T-cell (primary cell): ENCODE data around the gene ACOX3. TPM values are rescaled to one million over a fixed set of nuclear protein-coding genes. Genes with fewer than 3 reads are reported as not detected.
A peak's percentile ranks its signal among the peaks of the same experiment; 100 is the strongest.
"Not testable (repeated sequence)": the region's sequence is repeated elsewhere in the genome, so short reads cannot be mapped to it uniquely, and the experiment has no call there.

Experiments used
- ATAC-seq, 4 experiments: fragments of 200-7000 bp in 3 of 4; fragments of 150-1000 bp in 1 of 4; cut with Tn5 transposase; replicated peaks in 1 of 4; 1 replicate in 3 of 4; 2 replicates in 1 of 4; pipeline ENCODE4 v1.10.0; 2021; ENCODE audit warnings: moderate library complexity in 3 of 4, mild to moderate bottlenecking in 2 of 4, moderate number of reproducible peaks in 1 of 4
- CTCF ChIA-PET, 2 donors: fragments of 300-600 bp; sonication (Branson Sonifier 250); formaldehyde crosslinking; loops; one replicate each; lab custom pipeline; 2022; ENCODE audit warnings: antibody characterized with exemption in 2 of 2; lab: Charles Lee
- POLR2A ChIA-PET, 2 donors: fragments of 300-600 bp; sonication (Branson Sonifier 250); formaldehyde crosslinking; loops; one replicate each; lab custom pipeline; 2022; ENCODE audit warnings: antibody characterized with exemption in 2 of 2; lab: Charles Lee
- DNase-seq, 35 experiments: peaks; one replicate each; pipeline versions ENCODE4 v3.0.0 to v3.0.0-alpha.2; 2013 to 2023
- H3K27ac ChIP-seq: one replicate; pipeline ENCODE4 v1.5.1; 2013; ENCODE audit warnings: low read length
- H3K27me3 ChIP-seq, 2 experiments: replicated peaks in 1 of 2; 1 replicate in 1 of 2; 2 replicates in 1 of 2; pipeline versions ENCODE4 v1.6.1 to v1.7.0; 2013; ENCODE audit warnings: low read length in 1 of 2, mixed read lengths in 1 of 2; ENCODE audit not compliant: control insufficient read depth in 2 of 2, insufficient read depth in 2 of 2; ENCODE audit errors: extremely low read depth in 1 of 2
- H3K36me3 ChIP-seq, 2 donors: 1 replicate in 1 of 2; 2 replicates in 1 of 2; pipeline versions ENCODE4 v1.6.1 to v1.7.0; 2013; ENCODE audit warnings: low read length in 1 of 2; ENCODE audit not compliant: control insufficient read depth in 2 of 2, insufficient read depth in 1 of 2; ENCODE audit errors: extremely low read depth in 1 of 2
- H3K4me1 ChIP-seq, 2 experiments: 1 replicate in 1 of 2; 2 replicates in 1 of 2; pipeline versions ENCODE4 v1.6.1 to v1.7.0; 2013; ENCODE audit warnings: low read length in 2 of 2, mixed read lengths in 1 of 2; ENCODE audit not compliant: insufficient read depth in 2 of 2, control insufficient read depth in 1 of 2; ENCODE audit errors: extremely low read depth in 1 of 2
- H3K4me3 ChIP-seq, 2 donors: 1 replicate in 1 of 2; 2 replicates in 1 of 2; pipeline versions ENCODE4 v1.5.1 to v1.7.0; 2013; ENCODE audit warnings: mild to moderate bottlenecking in 2 of 2, low read length in 1 of 2, moderate library complexity in 1 of 2; ENCODE audit not compliant: control insufficient read depth in 1 of 2; ENCODE audit errors: extremely low read depth in 1 of 2
- H3K9me3 ChIP-seq: 2 replicates; pipeline ENCODE4 v1.7.0; 2013
- H3K27ac Mint-ChIP-seq, 2 donors: one replicate each; pipeline ENCODE4 v1.8.0; 2020 to 2021; ENCODE audit warnings: mild to moderate bottlenecking in 2 of 2, mixed read lengths in 2 of 2
- H3K27me3 Mint-ChIP-seq, 2 donors: one replicate each; pipeline ENCODE4 v1.8.0; 2021 to 2022; ENCODE audit warnings: mixed read lengths in 2 of 2
- H3K36me3 Mint-ChIP-seq: one replicate; pipeline ENCODE4 v1.8.0; 2021; ENCODE audit warnings: mixed read lengths
- H3K4me1 Mint-ChIP-seq, 3 donors: one replicate each; pipeline ENCODE4 v1.8.0; 2020 to 2022; ENCODE audit warnings: mixed read lengths in 3 of 3, mild to moderate bottlenecking in 1 of 3
- H3K4me3 Mint-ChIP-seq, 3 donors: one replicate each; pipeline ENCODE4 v1.8.0; 2020 to 2022; ENCODE audit warnings: mild to moderate bottlenecking in 3 of 3, mixed read lengths in 3 of 3, moderate library complexity in 3 of 3
- H3K9me3 Mint-ChIP-seq, 3 donors: one replicate each; pipeline ENCODE4 v1.8.0; 2020 to 2022; ENCODE audit warnings: mixed read lengths in 3 of 3
- WGBS: methylation state at CpG from one replicate; pipeline ENCODE4 v1.1.5; 2013; ENCODE audit warnings: missing lambda C conversion rate; ENCODE audit not compliant: insufficient coverage; 5-methylcytosine and 5-hydroxymethylcytosine counted together
- total RNA-seq, 35 experiments: library from RNA in 6 of 35; stranded (reverse) in 6 of 35; fragments of 120-200 nt in 1 of 35; gene quantifications; one replicate each; pipeline versions ENCODE4 v1.2.1 to v1.2.4 and lab custom pipeline; 2013 to 2026

ACOX3 gene
- total RNA-seq, 5 donors from 2014 or later (not counting 1 experiment from before 2014, with no cell fraction given), result 9.4 to 20.7 (median 15.8) TPM

DNA sequence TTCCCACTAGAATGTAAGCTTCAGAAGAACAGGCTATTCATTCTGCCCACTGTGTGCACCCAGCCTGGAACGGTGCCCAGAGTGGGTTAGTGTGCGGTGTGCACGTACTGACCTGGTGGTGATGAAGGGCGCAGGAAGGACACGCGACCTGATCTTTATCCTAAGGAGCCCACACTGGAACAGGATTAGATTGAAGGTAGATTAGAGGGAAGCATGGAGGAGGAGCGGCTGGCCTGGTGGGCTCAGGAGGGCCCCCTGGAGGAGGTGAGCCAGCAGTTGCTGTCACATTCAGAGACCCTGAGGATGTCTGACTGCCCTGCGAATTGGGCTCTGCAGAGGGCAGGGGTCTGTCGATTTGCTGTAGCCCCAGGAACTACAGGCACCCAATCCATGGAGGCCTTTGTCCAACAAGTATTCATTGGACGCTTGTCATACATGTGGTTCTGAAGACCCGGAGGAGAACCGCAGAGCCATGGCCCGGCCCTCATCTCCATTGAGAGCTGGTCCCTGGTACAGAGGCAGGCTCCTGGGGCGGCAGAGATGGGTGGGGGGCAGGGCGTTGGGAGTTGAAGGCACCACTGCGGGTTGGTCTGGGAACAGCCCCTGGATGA is 97.8 kb downstream of the ACOX3 start:
- H3K9me3 Mint-ChIP-seq, result peaks cover 0 to 6% (median 5%) of the 10 kb centered on the region in 3 donors
- H3K4me1 Mint-ChIP-seq, result no peaks in the 10 kb centered on the region
- H3K27me3 Mint-ChIP-seq, result peaks cover 7 to 8% of the 10 kb centered on the region in 2 donors
- DNase-seq (peak in 1 of 35 experiments; percentile 21), ATAC-seq (no peak)
- Histone ChIP-seq H3K27ac (no peak overlapping the region), H3K4me1 (no peaks in the 10 kb centered on the region), H3K9me3 (no peaks in the 10 kb centered on the region), H3K4me3 (no peak overlapping the region), H3K36me3 (no peaks in the 10 kb centered on the region), H3K27me3 (peaks cover 0 to 20% of the 10 kb centered on the region in 2 experiments)
- CTCF ChIA-PET, result interaction anchor here in 1 of 2 donors (0.6 kb wide), 1 partner anchor 47 kb away, joined by 4 read pairs; no protein-coding TSS in a partner anchor
- no peak overlapping the region for H3K4me3 Mint-ChIP-seq
- POLR2A ChIA-PET, result no interaction called here
- no peak overlapping the region for H3K27ac Mint-ChIP-seq
- no peaks in the 10 kb centered on the region for H3K36me3 Mint-ChIP-seq
- WGBS, result 85% methylated on average over 16 of the region's 16 CpGs

DNA sequence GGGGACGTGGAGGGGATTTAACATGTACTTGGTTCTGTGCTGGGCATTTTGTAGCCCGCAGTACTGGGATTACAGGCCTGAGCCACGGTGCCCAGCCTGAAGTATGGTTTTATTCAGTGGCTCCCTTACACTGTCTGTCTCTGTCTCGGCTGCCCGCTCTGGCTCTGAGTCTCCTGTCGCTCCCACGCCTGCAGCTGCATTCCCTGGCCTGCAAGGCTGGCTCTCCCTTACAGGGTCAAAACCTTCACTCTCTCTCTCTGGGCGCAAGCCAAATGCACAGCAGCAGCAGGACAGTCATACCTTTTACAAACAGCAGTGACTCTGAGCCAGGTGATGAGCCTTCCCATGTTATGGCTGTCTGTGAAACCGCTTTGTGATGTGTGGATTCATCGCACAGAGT is 98.8 kb downstream of the ACOX3 start:
- Mint-ChIP-seq H3K4me3 (no peak overlapping the region), H3K27ac (no peak overlapping the region), H3K9me3 (peaks cover 2 to 8% (median 7%) of the 10 kb centered on the region in 3 donors), H3K4me1 (no peaks in the 10 kb centered on the region), H3K27me3 (peaks cover 7 to 8% of the 10 kb centered on the region in 2 donors), H3K36me3 (no peaks in the 10 kb centered on the region)
- ChIA-PET POLR2A (no interaction called here), CTCF (no interaction called here)
- DNase-seq (peak in 1 of 35 experiments; percentile 16), ATAC-seq (no peak)
- H3K27ac ChIP-seq, result no peak overlapping the region
- 86% methylated on average over 9 of the region's 10 CpGs for WGBS
- peaks cover 0 to 17% of the 10 kb centered on the region in 2 experiments for H3K27me3 ChIP-seq
- no peaks in the 10 kb centered on the region for H3K9me3 ChIP-seq
- no peak overlapping the region for H3K4me3 ChIP-seq
- no peaks in the 10 kb centered on the region for H3K36me3 ChIP-seq
- H3K4me1 ChIP-seq, result no peaks in the 10 kb centered on the region

DNA sequence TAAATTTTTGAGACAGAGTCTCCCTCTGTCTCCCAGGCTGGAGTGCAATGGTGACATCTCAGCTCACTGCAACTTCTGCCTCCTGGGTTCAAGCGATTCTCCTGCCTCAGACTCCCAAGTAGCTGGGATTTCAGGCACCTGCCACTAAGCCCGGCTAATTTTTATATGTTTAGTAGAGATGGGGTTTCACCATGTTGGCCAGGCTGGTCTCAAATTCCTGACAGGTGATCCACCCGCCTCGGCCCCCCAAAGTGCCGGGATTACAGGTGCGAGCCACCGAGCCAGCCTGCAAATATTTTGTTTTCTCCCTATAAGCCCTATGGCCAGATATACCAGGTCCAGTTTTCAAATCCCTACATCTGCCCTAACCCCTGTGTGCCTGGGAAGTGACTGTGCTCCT is 99.2 kb downstream of the ACOX3 start:
- H3K4me1 ChIP-seq, POLR2A ChIA-PET, H3K36me3 ChIP-seq, H3K4me1 Mint-ChIP-seq, H3K4me3 ChIP-seq, DNase-seq, ATAC-seq, H3K9me3 ChIP-seq, H3K36me3 Mint-ChIP-seq, H3K27ac ChIP-seq, CTCF ChIA-PET, H3K27me3 Mint-ChIP-seq, H3K27ac Mint-ChIP-seq, H3K4me3 Mint-ChIP-seq: not testable (repeated sequence)
- H3K27me3 ChIP-seq, result peaks cover 0 to 17% of the 10 kb centered on the region in 2 experiments
- peaks cover 7 to 12% (median 9%) of the 10 kb centered on the region in 3 donors for H3K9me3 Mint-ChIP-seq
- no CpG with 5 or more reads among the region's 7 CpGs for WGBS

DNA sequence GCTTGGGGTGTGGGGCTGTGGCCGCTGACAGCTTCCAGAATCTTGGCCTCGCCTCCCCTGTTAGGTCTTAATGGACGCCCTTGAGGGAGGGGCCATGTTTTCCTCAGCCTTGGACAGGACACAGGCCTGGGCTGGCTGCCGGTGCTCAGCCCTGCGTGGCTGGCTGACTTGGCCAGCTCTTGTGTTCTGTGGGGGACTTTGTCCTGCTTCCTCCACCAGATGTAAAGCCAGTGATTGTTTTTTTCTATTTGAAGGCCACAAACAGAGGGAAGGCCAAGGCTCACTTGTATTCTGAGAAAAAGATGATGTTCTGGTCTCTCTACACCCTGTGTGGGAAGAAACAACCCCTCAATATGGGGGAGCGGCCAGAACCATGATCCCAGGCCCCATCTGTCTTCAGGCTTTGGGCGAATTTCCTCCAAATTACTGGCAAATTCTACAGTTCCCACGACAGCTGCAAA is 99.7 kb downstream of the ACOX3 start:
- peaks cover 9 to 16% (median 10%) of the 10 kb centered on the region in 3 donors for H3K9me3 Mint-ChIP-seq
- H3K27ac Mint-ChIP-seq, result no peak overlapping the region
- Histone ChIP-seq H3K9me3 (no peaks in the 10 kb centered on the region), H3K27ac (no peak overlapping the region), H3K27me3 (peaks cover 0 to 17% of the 10 kb centered on the region in 2 experiments), H3K36me3 (no peaks in the 10 kb centered on the region), H3K4me1 (no peaks in the 10 kb centered on the region), H3K4me3 (no peak overlapping the region)
- no peak overlapping the region for H3K4me3 Mint-ChIP-seq
- no peak for ATAC-seq
- CTCF ChIA-PET, result no interaction called here
- DNase-seq, result peak in 1 of 35 experiments; percentile 8
- POLR2A ChIA-PET, result no interaction called here
- no peaks in the 10 kb centered on the region for H3K4me1 Mint-ChIP-seq
- H3K36me3 Mint-ChIP-seq, result no peaks in the 10 kb centered on the region
- H3K27me3 Mint-ChIP-seq, result peaks cover 7 to 8% of the 10 kb centered on the region in 2 donors
- 67% methylated on average over 3 of the region's 8 CpGs for WGBS

DNA sequence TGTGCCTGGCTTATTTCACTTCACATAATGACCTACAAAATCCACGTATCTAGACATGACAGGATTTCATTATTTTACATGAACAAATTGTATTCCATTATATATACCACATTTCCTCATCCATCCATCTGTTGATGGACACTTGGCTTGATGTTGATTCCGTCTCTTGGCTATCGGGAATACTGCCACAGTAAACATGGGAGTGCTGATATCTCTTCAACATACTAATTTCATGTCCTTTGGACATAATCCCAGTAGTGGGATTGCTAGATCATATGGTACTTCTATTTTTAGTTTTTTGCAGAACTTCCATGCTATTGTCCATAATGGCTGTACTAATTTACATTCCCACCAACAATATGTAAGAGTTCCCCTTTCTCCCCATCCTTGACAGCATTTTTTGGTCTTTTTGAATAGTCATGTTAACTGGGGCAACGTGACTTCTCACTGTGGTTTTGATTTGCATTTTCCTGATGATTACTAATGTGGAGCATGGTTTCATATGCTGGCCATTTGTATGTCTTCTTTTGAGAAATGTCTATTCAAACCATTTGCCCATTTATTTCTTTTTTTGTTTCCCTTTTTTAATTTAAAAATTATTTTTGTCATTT is 102.1 kb downstream of the ACOX3 start:
- Mint-ChIP-seq H3K27ac (no peak overlapping the region), H3K9me3 (peaks cover 9 to 19% (median 11%) of the 10 kb centered on the region in 3 donors), H3K4me1 (no peaks in the 10 kb centered on the region), H3K36me3 (no peaks in the 10 kb centered on the region), H3K4me3 (no peak overlapping the region), H3K27me3 (peaks cover 5 to 8% of the 10 kb centered on the region in 2 donors)
- no CpG with 5 or more reads among the region's 4 CpGs for WGBS
- Histone ChIP-seq H3K4me1 (no peaks in the 10 kb centered on the region), H3K36me3 (no peaks in the 10 kb centered on the region), H3K4me3 (no peak overlapping the region), H3K9me3 (no peaks in the 10 kb centered on the region), H3K27me3 (peaks cover 0 to 16% of the 10 kb centered on the region in 2 experiments), H3K27ac (no peak overlapping the region)
- ATAC-seq (no peak), DNase-seq (no peak)
- CTCF ChIA-PET, result no interaction called here
- POLR2A ChIA-PET, result no interaction called here

DNA sequence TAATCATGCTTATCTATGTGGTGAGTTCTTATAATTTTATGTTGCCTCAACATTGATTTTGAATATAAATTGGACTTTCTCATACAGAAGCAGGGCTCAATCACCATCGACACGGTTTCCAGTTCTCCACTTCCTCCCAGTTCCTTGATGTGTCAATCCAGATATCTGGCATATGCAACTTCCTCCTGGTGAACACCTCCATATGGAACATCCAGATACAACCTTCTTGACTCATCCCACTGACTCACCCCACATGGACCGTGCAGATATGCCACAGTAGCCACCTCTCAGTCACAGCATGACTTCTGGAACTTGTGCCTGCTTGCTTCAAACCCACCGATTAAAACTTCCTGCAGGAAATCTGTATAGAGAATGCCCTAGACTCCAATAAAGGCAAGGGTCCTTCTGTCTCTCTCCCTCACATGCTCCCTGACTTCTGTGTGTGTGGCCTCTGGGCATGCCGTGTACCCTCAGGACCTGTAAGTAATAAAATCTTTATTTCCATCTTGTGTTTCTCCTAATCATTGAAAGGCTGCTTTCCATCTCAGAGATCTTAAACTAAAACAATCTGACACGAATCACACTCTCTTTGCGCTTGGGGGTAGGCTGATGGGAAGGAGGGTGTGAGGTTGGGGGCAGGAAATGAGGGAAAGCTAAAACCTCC is 104.0 kb downstream of the ACOX3 start:
- POLR2A ChIA-PET, result no interaction called here
- no peak overlapping the region for H3K4me3 Mint-ChIP-seq
- WGBS, result 90% methylated on average over 2 of the region's 7 CpGs

More for the DNA sequence above, 104.0 kb downstream of the ACOX3 start:
- Histone ChIP-seq H3K4me3 (no peak overlapping the region), H3K4me1 (no peaks in the 10 kb centered on the region), H3K27me3 (peaks cover 0 to 16% of the 10 kb centered on the region in 2 experiments), H3K9me3 (no peaks in the 10 kb centered on the region), H3K36me3 (no peaks in the 10 kb centered on the region), H3K27ac (no peak overlapping the region)
- CTCF ChIA-PET, result no interaction called here
- Mint-ChIP-seq H3K4me1 (no peaks in the 10 kb centered on the region), H3K36me3 (no peaks in the 10 kb centered on the region), H3K27ac (no peak overlapping the region), H3K27me3 (peaks cover 0 to 4% of the 10 kb centered on the region in 2 donors), H3K9me3 (peaks cover 11 to 26% (median 15%) of the 10 kb centered on the region in 3 donors)
- ATAC-seq, result no peak
- DNase-seq, result no peak
